ENCODE data around the gene LILRA5. TPM values are rescaled to one million over a fixed set of nuclear protein-coding genes. Genes with fewer than 3 reads are reported as not detected.

The LILRA5 gene
- total RNA-seq, 1 experiment from 2014 or later: not detected

- POLR2A ChIA-PET (ENCODE audit: unreplicated experiment): no interaction called here
- H3F3A ChIP-seq (ENCODE audit: low read length, unreplicated experiment): no peaks in the 10 kb centered on the region
- TF ChIP-seq EZH2 (IDR thresholded peaks at IDR 0.05; ENCODE audit: low read length, unreplicated experiment) (no peak), CTCF (conservative IDR thresholded peaks at IDR 0.05; ENCODE audit: low read depth, low read length) (no peak), EZH2phosphoT487 (IDR thresholded peaks at IDR 0.05; ENCODE audit: borderline replicate concordance, low read length) (no peak)
- no peaks in the 10 kb centered on the region for H3K36me3 ChIP-seq (ENCODE audit: low read depth, low read length)
- no peak overlapping the region for H3K9ac ChIP-seq (ENCODE audit: low read length)
- no TSS peak for BruUV-seq (replicated peaks)
- H3K4me2 ChIP-seq (ENCODE audit: low read length): no peak overlapping the region
- peaks cover 82% of the 10 kb centered on the region for H3K27me3 ChIP-seq (ENCODE audit: low read length)
- H3K79me2 ChIP-seq (ENCODE audit: low read length): no peaks in the 10 kb centered on the region
- H3K4me1 ChIP-seq (ENCODE audit: insufficient read depth, low read length): no peaks in the 10 kb centered on the region
- no peaks in the 10 kb centered on the region for H3K9me3 ChIP-seq (ENCODE audit: low read length)
- no peaks in the 10 kb centered on the region for H3K9me2 ChIP-seq (replicated peaks; ENCODE audit: low read length)
- intact Hi-C loops (cut with micrococcal nuclease): no loop called here
- DNase-seq: no peak
- H3K4me3 ChIP-seq (ENCODE audit: low read length): no peak overlapping the region
- no peak for ATAC-seq
- H4K20me1 ChIP-seq (ENCODE audit: low read length): no peaks in the 10 kb centered on the region
- CTCF ChIA-PET: no interaction called here
- no peak overlapping the region for H2AFZ ChIP-seq (ENCODE audit: low read length)
- no peak overlapping the region for H3K27ac ChIP-seq (ENCODE audit: low read length)
Observed at GRCh38 chr19:54312011-54312410, 955 bp downstream of the LILRA5 start.

DNA sequence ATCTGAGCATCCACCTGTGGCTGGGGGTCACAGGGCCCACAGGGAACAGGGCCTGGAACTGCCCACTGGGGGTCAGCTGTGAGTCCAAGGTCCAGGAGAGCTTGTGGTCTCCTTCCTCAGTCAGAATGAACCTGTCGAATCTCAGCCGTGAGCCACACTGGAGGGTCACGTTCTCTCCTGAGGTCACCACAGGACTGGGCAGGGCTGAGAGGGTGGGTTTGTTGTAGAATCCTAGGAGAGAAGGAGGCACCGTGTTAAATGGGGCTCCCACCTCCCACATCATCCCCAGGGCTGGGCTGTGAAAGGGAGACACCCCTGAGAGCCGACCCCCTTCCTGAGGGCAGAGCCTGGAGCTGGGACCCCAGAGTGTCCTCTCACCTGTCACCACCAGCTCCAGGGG, 1.5 kb downstream of the LILRA5 start:
- no peaks in the 10 kb centered on the region for H4K20me1 ChIP-seq (ENCODE audit: low read length)
- H2AFZ ChIP-seq (ENCODE audit: low read length): no peak overlapping the region
- ATAC-seq (no peak), DNase-seq (no peak)
- no peaks in the 10 kb centered on the region for H3K4me1 ChIP-seq (ENCODE audit: insufficient read depth, low read length)
- no peaks in the 10 kb centered on the region for H3K36me3 ChIP-seq (ENCODE audit: low read depth, low read length)
- no peaks in the 10 kb centered on the region for H3F3A ChIP-seq (ENCODE audit: low read length, unreplicated experiment)
- no peak overlapping the region for H3K27ac ChIP-seq (ENCODE audit: low read length)
- intact Hi-C loops (cut with micrococcal nuclease): no loop called here
- no peaks in the 10 kb centered on the region for H3K9me3 ChIP-seq (ENCODE audit: low read length)
- no peaks in the 10 kb centered on the region for H3K9me2 ChIP-seq (replicated peaks; ENCODE audit: low read length)
- POLR2A ChIA-PET (ENCODE audit: unreplicated experiment): no interaction called here
- no peak overlapping the region for H3K9ac ChIP-seq (ENCODE audit: low read length)
- H3K79me2 ChIP-seq (ENCODE audit: low read length): no peaks in the 10 kb centered on the region
- H3K4me3 ChIP-seq (ENCODE audit: low read length): no peak overlapping the region
- peaks cover 81% of the 10 kb centered on the region for H3K27me3 ChIP-seq (ENCODE audit: low read length)
- TF ChIP-seq EZH2phosphoT487 (IDR thresholded peaks at IDR 0.05; ENCODE audit: borderline replicate concordance, low read length) (no peak), CTCF (conservative IDR thresholded peaks at IDR 0.05; ENCODE audit: low read depth, low read length) (no peak), EZH2 (IDR thresholded peaks at IDR 0.05; ENCODE audit: low read length, unreplicated experiment) (no peak)
- no peak overlapping the region for H3K4me2 ChIP-seq (ENCODE audit: low read length)
- no TSS peak for BruUV-seq (replicated peaks)
- CTCF ChIA-PET: no interaction called here

GRCh38 chr19:54310543-54310942, 2.4 kb downstream of the LILRA5 start:
- Histone ChIP-seq H3K4me1 (ENCODE audit: insufficient read depth, low read length) (no peaks in the 10 kb centered on the region), H3K4me2 (ENCODE audit: low read length) (no peak overlapping the region), H3K27ac (ENCODE audit: low read length) (no peak overlapping the region), H3K4me3 (ENCODE audit: low read length) (no peak overlapping the region), H3K27me3 (ENCODE audit: low read length) (peaks cover 78% of the 10 kb centered on the region), H3K9me2 (replicated peaks; ENCODE audit: low read length) (no peaks in the 10 kb centered on the region), H4K20me1 (ENCODE audit: low read length) (no peaks in the 10 kb centered on the region), H3K36me3 (ENCODE audit: low read depth, low read length) (no peaks in the 10 kb centered on the region), H2AFZ (ENCODE audit: low read length) (no peak overlapping the region), H3K9ac (ENCODE audit: low read length) (no peak overlapping the region), H3F3A (ENCODE audit: low read length, unreplicated experiment) (no peaks in the 10 kb centered on the region), H3K9me3 (ENCODE audit: low read length) (no peaks in the 10 kb centered on the region), H3K79me2 (ENCODE audit: low read length) (no peaks in the 10 kb centered on the region)
- ChIA-PET POLR2A (ENCODE audit: unreplicated experiment) (no interaction called here), CTCF (no interaction called here)
- no TSS peak for BruUV-seq (replicated peaks)
- ATAC-seq: no peak
- TF ChIP-seq EZH2phosphoT487 (IDR thresholded peaks at IDR 0.05; ENCODE audit: borderline replicate concordance, low read length) (no peak), EZH2 (IDR thresholded peaks at IDR 0.05; ENCODE audit: low read length, unreplicated experiment) (no peak), CTCF (conservative IDR thresholded peaks at IDR 0.05; ENCODE audit: low read depth, low read length) (no peak)
- intact Hi-C loops (cut with micrococcal nuclease): no loop called here
- no peak for DNase-seq
